GM12878 (cell line): ENCODE results near the gene SLCO2B1. TPM values are rescaled to one million over a fixed set of nuclear protein-coding genes. Genes with fewer than 3 reads are reported as not detected.

Experiments
- ATAC-seq: fragments of 200-7000 bp; cut with Tn5 transposase; 3 replicates; pipeline ENCODE4 v1.9.1; 2020; ENCODE audit warnings: mild to moderate bottlenecking, moderate library complexity
- BruUV-seq: library from RNA; stranded (reverse); fragments of 400-500 nt; replicated peaks from 2 replicates; lab custom pipeline; 2021; lab: Mats Ljungman, UMichigan
- CTCF ChIA-PET: fragments of 300-600 bp; sonication (Branson Sonifier 250); formaldehyde crosslinking; extraction: SDS; loops from one replicate; lab custom pipeline; 2021; ENCODE audit warnings: inconsistent platforms; lab: Yijun Ruan, JAX
- POLR2A ChIA-PET: fragments of 350-600 bp; formaldehyde crosslinking; extraction: SDS; loops from one replicate; lab custom pipeline; 2021; ENCODE audit warnings: inconsistent platforms; lab: Charles Lee
- RAD21 ChIA-PET: fragments of 300-600 bp; sonication (Branson Sonifier 250); formaldehyde crosslinking; loops from one replicate; lab custom pipeline; 2023; ENCODE audit warnings: antibody characterized with exemption; ENCODE audit not compliant: unreplicated experiment; lab: Charles Lee
- SMC1A ChIA-PET: fragments of 300-600 bp; sonication (Branson Sonifier 250); formaldehyde crosslinking; loops from one replicate; lab custom pipeline; 2023; ENCODE audit not compliant: unreplicated experiment, uncharacterized antibody; lab: Charles Lee
- DNase-seq: peaks from one replicate; pipeline ENCODE4 v3.0.0-alpha.2; 2011; ENCODE audit warnings: low read depth, low spot score
- FAIRE-seq: peaks from 3 replicates; lab custom pipeline; 2011; peaks lifted over from hg19 to GRCh38; lab: Jason Lieb, UNC
- H2AFZ ChIP-seq: 2 replicates; pipeline ENCODE4 v1.6.0; 2011; ENCODE audit warnings: low read depth, low read length, control low read depth; ENCODE audit not compliant: control insufficient read depth
- H3K27ac ChIP-seq: 2 replicates; pipeline ENCODE4 v1.5.1; 2011; ENCODE audit warnings: control low read depth; ENCODE audit not compliant: control insufficient read depth, insufficient read depth
- H3K27me3 ChIP-seq, 2 experiments: replicated peaks in 1 of 2; 2 replicates each; pipeline versions ENCODE4 v1.6.0 to v1.6.1; 2011; ENCODE audit warnings: low read length in 1 of 2; ENCODE audit not compliant: control insufficient read depth in 2 of 2, insufficient read depth in 2 of 2
- H3K36me3 ChIP-seq, 2 experiments: 2 replicates each; pipeline ENCODE4 v1.5.1; 2011; ENCODE audit warnings: low read length in 1 of 2; ENCODE audit not compliant: control insufficient read depth in 2 of 2, insufficient read depth in 2 of 2
- H3K4me1 ChIP-seq: 2 replicates; pipeline ENCODE4 v1.6.1; 2011; ENCODE audit warnings: mild to moderate bottlenecking, low read length, moderate library complexity, mixed read lengths; ENCODE audit not compliant: control insufficient read depth, insufficient read depth
- H3K4me2 ChIP-seq: 2 replicates; pipeline ENCODE4 v1.6.0; 2011; ENCODE audit warnings: control low read depth; ENCODE audit not compliant: control insufficient read depth, insufficient read depth
- H3K4me3 ChIP-seq: fragments of 200-600 bp; sonication (generic); 2 replicates; pipeline ENCODE4 v1.5.1; 2016
- H3K79me2 ChIP-seq: 2 replicates; pipeline ENCODE4 v1.6.0; 2011; ENCODE audit warnings: low read length; ENCODE audit not compliant: control insufficient read depth, insufficient read depth
- H3K9ac ChIP-seq: 2 replicates; pipeline ENCODE4 v1.8.0; 2011; ENCODE audit warnings: low read length, control low read depth, mixed read lengths; ENCODE audit not compliant: control insufficient read depth, insufficient read depth
- H3K9me3 ChIP-seq: replicated peaks from 3 replicates; pipeline ENCODE4 v1.5.1; 2011; ENCODE audit warnings: mild to moderate bottlenecking, low read length; ENCODE audit not compliant: control insufficient read depth, insufficient read depth
- H4K20me1 ChIP-seq: 2 replicates; pipeline ENCODE4 v1.6.0; 2011; ENCODE audit not compliant: control insufficient read depth, insufficient read depth
- BACH1 ChIP-seq: fragments of 450-650 bp; IDR thresholded peaks from 2 replicates; pipeline ENCODE4 v1.6.1; 2017; ENCODE audit warnings: mild to moderate bottlenecking, borderline replicate concordance
- BRCA1 ChIP-seq: IDR thresholded peaks from 2 replicates; pipeline ENCODE4 v1.6.1; 2011; ENCODE audit warnings: low read depth, low read length, improper control_type of control experiment
- CHD2 ChIP-seq: IDR thresholded peaks from 2 replicates; pipeline ENCODE4 v1.6.1; 2011; ENCODE audit warnings: low read depth, low read length, improper control_type of control experiment, borderline replicate concordance
- CREB1 ChIP-seq: IDR thresholded peaks from 2 replicates; pipeline ENCODE4 v1.6.1; 2012; ENCODE audit warnings: low read depth, mild to moderate bottlenecking, inconsistent platforms
- E4F1 ChIP-seq: fragments of 450-650 bp; IDR thresholded peaks from 2 replicates; pipeline ENCODE4 v1.6.1; 2018; ENCODE audit warnings: borderline replicate concordance, mild to moderate bottlenecking; ENCODE audit not compliant: partially characterized antibody
- HDGF ChIP-seq: fragments of 450-650 bp; IDR thresholded peaks from 2 replicates; pipeline ENCODE4 v1.6.1; 2016; ENCODE audit warnings: antibody characterized with exemption
- KLF5 ChIP-seq: fragments of 450-650 bp; IDR thresholded peaks from 2 replicates; pipeline ENCODE4 v1.6.1; 2014; ENCODE audit warnings: mild to moderate bottlenecking; ENCODE audit not compliant: partially characterized antibody
- MAX ChIP-seq: IDR thresholded peaks from 2 replicates; pipeline ENCODE4 v1.6.1; 2012; ENCODE audit warnings: low read depth, low read length, improper control_type of control experiment
- MTA3 ChIP-seq: IDR thresholded peaks from 2 replicates; pipeline ENCODE4 v1.6.1; 2012; ENCODE audit warnings: low read length, inconsistent platforms, borderline replicate concordance
- MYC ChIP-seq: IDR thresholded peaks from 2 replicates; pipeline ENCODE4 v1.6.1; 2011; ENCODE audit warnings: mild to moderate bottlenecking, low read length, moderate library complexity, inconsistent platforms; ENCODE audit not compliant: insufficient read depth, insufficient replicate concordance, insufficient read length, severe bottlenecking
- NFIC ChIP-seq: IDR thresholded peaks from 2 replicates; pipeline ENCODE4 v1.6.1; 2012; ENCODE audit warnings: low read depth, mild to moderate bottlenecking, inconsistent platforms, low read length, moderate library complexity
- RBBP5 ChIP-seq: fragments of 200-600 bp; sonication (generic); conservative IDR thresholded peaks from 2 replicates; pipeline ENCODE4 v1.6.1; 2016
- SIX5 ChIP-seq: IDR thresholded peaks from 2 replicates; pipeline ENCODE4 v1.6.1; 2011; ENCODE audit warnings: mild to moderate bottlenecking, low read depth, low read length, moderate library complexity; ENCODE audit not compliant: severe bottlenecking
- SKIL ChIP-seq: fragments of 450-650 bp; IDR thresholded peaks from 2 replicates; pipeline ENCODE4 v1.6.1; 2017; ENCODE audit warnings: mild to moderate bottlenecking, low read depth, inconsistent platforms; ENCODE audit not compliant: poor library complexity, severe bottlenecking
- SMAD5 ChIP-seq: IDR thresholded peaks from 2 replicates; pipeline ENCODE4 v1.6.1; 2016; ENCODE audit warnings: antibody characterized with exemption, low read depth
- SP1 ChIP-seq: IDR thresholded peaks from one replicate; pipeline ENCODE4 v1.6.1; 2011; ENCODE audit warnings: low read depth, low read length
- TCF12 ChIP-seq: IDR thresholded peaks from 2 replicates; pipeline ENCODE4 v1.6.1; 2011; ENCODE audit warnings: low read depth, mild to moderate bottlenecking, low read length
- TCF3 ChIP-seq: IDR thresholded peaks from 2 replicates; pipeline ENCODE4 v1.6.1; 2012; ENCODE audit warnings: low read depth, mild to moderate bottlenecking, low read length, borderline replicate concordance; ENCODE audit not compliant: insufficient read depth
- TCF7 ChIP-seq: IDR thresholded peaks from 2 replicates; pipeline ENCODE4 v1.6.1; 2014; ENCODE audit warnings: antibody characterized with exemption, borderline replicate concordance
- ZNF274 ChIP-seq: IDR thresholded peaks from one replicate; pipeline ENCODE4 v1.8.0; 2011; ENCODE audit not compliant: insufficient read length, insufficient read depth
- WGBS: methylation state at CpG from one replicate; pipeline ENCODE4 v1.1.6; 2016; ENCODE audit warnings: low lambda C conversion rate; ENCODE audit not compliant: insufficient replicate concordance, insufficient coverage; ENCODE audit errors: missing lambda C conversion rate; 5-methylcytosine and 5-hydroxymethylcytosine counted together
- in situ Hi-C: fragments of 300-500 bp; cut with MboI; formaldehyde crosslinking; loops from 9 replicates; pipeline ENCODE4 v1.14.3; 2018; ENCODE audit warnings: mixed read lengths
- intact Hi-C: fragments of 100-400 bp; cut with micrococcal nuclease; formaldehyde crosslinking; loops from one replicate; pipeline ENCODE4 v1.14.2; 2022; ENCODE audit not compliant: unreplicated experiment
- polyA plus RNA-seq, 11 experiments: library from polyadenylated mRNA; depleted of rRNA in 4 of 11; unstranded in 6 of 11; stranded (reverse) in 5 of 11; fragments of >200 nt; fragmentation: Nextera tagmentation in 4 of 11; fragmentation: Illumina TruSeq in 1 of 11; extraction: Ambion mirVana in 4 of 11; extraction: Trizol in 1 of 11; gene quantifications; 1 replicate in 1 of 11; 2 replicates in 10 of 11; pipeline versions ENCODE4 v1.2.1 to v1.2.3, GENCODE V29; 2011 to 2016; ENCODE audit warnings: inconsistent platforms in 2 of 11, missing spikeins in 2 of 11, low read depth in 1 of 11
- total RNA-seq, 4 experiments: library from RNA; depleted of rRNA in 3 of 4; stranded (reverse); fragments of >200 nt in 3 of 4; fragmentation: Illumina TruSeq in 1 of 4; extraction: Trizol in 1 of 4; gene quantifications; 2 replicates each; pipeline versions ENCODE4 v1.2.1 to v1.2.3, GENCODE V29; 2013 to 2021

The SLCO2B1 gene
- total and polyA plus RNA-seq, 10 of the 15 experiments (the other 5 are each of a cell fraction or from before 2014, with no cell fraction given): 0.05 to 3.5 (median 0.93) TPM; not detected in 2

GRCh38 chr11:75202195-75202594 lies 51.3 kb downstream of the SLCO2B1 start:
- DNase-seq (no peak), ATAC-seq (no peak), FAIRE-seq (no peak)
- SMC1A ChIA-PET: interaction anchor here (1.6 to 8.3 kb wide), 2 partner anchors 58 to 179 kb away, joined by 5 to 111 read pairs; no protein-coding TSS in a partner anchor
- H3K36me3 ChIP-seq: no peaks in the 10 kb centered on the region
- POLR2A ChIA-PET: no interaction called here
- peaks cover 0 to under 1% of the 10 kb centered on the region in 2 experiments; a peak in 1 of 4 replicates for H3K27me3 ChIP-seq
- TF ChIP-seq TCF3 (no peak), CHD2 (no peak), E4F1 (no peak), CREB1 (no peak), TCF7 (no peak), KLF5 (no peak), SMAD5 (no peak), HDGF (no peak), BACH1 (no peak), RBBP5 (no peak), NFIC (no peak), TCF12 (no peak), ZNF274 (no peak), MYC (no peak), MAX (no peak), SIX5 (no peak), BRCA1 (no peak), SP1 (no peak), MTA3 (no peak), SKIL (no peak)
- H3K27ac ChIP-seq: no peak overlapping the region
- H3K4me2 ChIP-seq: no peak overlapping the region
- H3K79me2 ChIP-seq: no peaks in the 10 kb centered on the region
- H3K4me1 ChIP-seq: no peaks in the 10 kb centered on the region
- no peak overlapping the region for H3K4me3 ChIP-seq
- no TSS peak for BruUV-seq
- intact Hi-C loops (no loop called here), in situ Hi-C loops (loop anchor here (5.0 kb wide), 2 partner anchors 55 to 180 kb away; no protein-coding TSS in a partner anchor)
- H2AFZ ChIP-seq: no peak overlapping the region
- H3K9ac ChIP-seq: no peak overlapping the region
- WGBS: 41% methylated on average over 6 of the region's 6 CpGs
- no peaks in the 10 kb centered on the region for H3K9me3 ChIP-seq
- no peaks in the 10 kb centered on the region for H4K20me1 ChIP-seq
- RAD21 ChIA-PET: interaction anchor here (2.2 to 8.9 kb wide), 4 partner anchors 59 to 273 kb away, joined by 5 to 132 read pairs (median 47); no protein-coding TSS in a partner anchor
- CTCF ChIA-PET: interaction anchor here (0.6 to 10.2 kb wide), 5 partner anchors 12 to 270 kb away, joined by 3 to 232 read pairs (median 4); no protein-coding TSS in a partner anchor
